Epithelial cell of esophagus (primary cell): ENCODE data around the gene MYH11.

Source experiments
- DNase-seq: peaks from one replicate; pipeline ENCODE4 v3.0.0; 2010; ENCODE audit warnings: low read depth
- H3K4me3 ChIP-seq: 2 replicates; pipeline ENCODE4 v1.5.1; 2011; ENCODE audit warnings: mild to moderate bottlenecking, low read length, control low read depth
- CTCF ChIP-seq: IDR thresholded peaks from 2 replicates; pipeline ENCODE4 v1.5.1; 2011; ENCODE audit warnings: low read depth, mild to moderate bottlenecking, low read length, control low read depth, inconsistent platforms; ENCODE audit not compliant: insufficient read depth; ENCODE audit errors: missing control alignments

Gene MYH11

GRCh38 chr16:15837761-15838160, 19.1 kb downstream of the MYH11 start:
- DNase-seq, result no peak
- TF ChIP-seq CTCF, result no peak

GRCh38 chr16:15836965-15837611, 19.7 kb downstream of the MYH11 start:
- no peak for TF ChIP-seq CTCF
- no peak overlapping the region for H3K4me3 ChIP-seq
- DNase-seq, result no peak

More at GRCh38 chr16:15837761-15838160, 19.1 kb downstream of the MYH11 start:
- no peak overlapping the region for H3K4me3 ChIP-seq

- H3K4me3 ChIP-seq, result no peak overlapping the region
- DNase-seq, result no peak
- TF ChIP-seq CTCF, result no peak
Measured at GRCh38 chr16:15836074-15836473, 20.8 kb downstream of the MYH11 start.

GRCh38 chr16:15835136-15835878, 21.5 kb downstream of the MYH11 start:
- no peak overlapping the region for H3K4me3 ChIP-seq
- TF ChIP-seq CTCF, result no peak
- no peak for DNase-seq

GRCh38 chr16:15834502-15834901, 22.3 kb downstream of the MYH11 start:
- no peak for TF ChIP-seq CTCF
- H3K4me3 ChIP-seq, result no peak overlapping the region
- DNase-seq, result no peak

- no peak overlapping the region for H3K4me3 ChIP-seq
- no peak for TF ChIP-seq CTCF
- DNase-seq, result no peak
Measured at GRCh38 chr16:15833541-15833940, 23.3 kb downstream of the MYH11 start.
